OCI-LY7 (cell line): ENCODE data around the gene NEB. TPM values are rescaled to one million over a fixed set of nuclear protein-coding genes. Genes with fewer than 3 reads are reported as not detected.
A peak's percentile ranks its signal among the peaks of the same experiment; 100 is the strongest.

ENCODE experiments used
- Bru-seq: library from RNA; stranded (reverse); fragments of 400-500 nt; gene quantifications from one replicate; lab custom pipeline; 2021; lab: Mats Ljungman, UMichigan
- BruChase-seq, 2 experiments: library from RNA; stranded (reverse); fragments of 400-500 nt; gene quantifications; one replicate each; lab custom pipeline; 2021; lab: Mats Ljungman, UMichigan
- BruUV-seq: library from RNA; stranded (reverse); fragments of 400-500 nt; replicated peaks from 2 replicates; lab custom pipeline; 2021; lab: Mats Ljungman, UMichigan
- CTCF ChIA-PET: fragments of 300-600 bp; sonication (Branson Sonifier 250); formaldehyde crosslinking; loops from one replicate; lab custom pipeline; 2022; ENCODE audit warnings: antibody characterized with exemption; ENCODE audit not compliant: unreplicated experiment; lab: Charles Lee
- POLR2A ChIA-PET: fragments of 300-600 bp; sonication (Branson Sonifier 250); formaldehyde crosslinking; loops from one replicate; lab custom pipeline; 2022; ENCODE audit warnings: antibody characterized with exemption; lab: Charles Lee
- DNase-seq: peaks from one replicate; pipeline ENCODE4 v3.0.0-alpha.2; 2015; ENCODE audit warnings: low spot score
- H2AFZ ChIP-seq: fragments of 200-600 bp; sonication (generic), shearing (Covaris generic); 2 replicates; pipeline ENCODE4 v1.6.1; 2014; ENCODE audit warnings: mild to moderate bottlenecking, antibody characterized with exemption, low read length, moderate library complexity
- H3K27ac ChIP-seq: fragments of 200-600 bp; sonication (generic); 2 replicates; pipeline ENCODE4 v1.5.1; 2014; ENCODE audit warnings: mixed run types, low read depth, mild to moderate bottlenecking, moderate library complexity, low read length, inconsistent platforms; ENCODE audit not compliant: poor library complexity, severe bottlenecking
- H3K36me3 ChIP-seq: fragments of 200-600 bp; sonication (generic); 2 replicates; pipeline ENCODE4 v1.6.1; 2014; ENCODE audit warnings: mild to moderate bottlenecking, antibody characterized with exemption, low read length, moderate library complexity, mixed read lengths; ENCODE audit not compliant: insufficient read depth
- H3K4me1 ChIP-seq: fragments of 200-600 bp; sonication (generic); 2 replicates; pipeline ENCODE4 v1.5.1; 2014; ENCODE audit warnings: mild to moderate bottlenecking, low read length; ENCODE audit not compliant: insufficient read depth, poor library complexity, severe bottlenecking
- H3K4me2 ChIP-seq: fragments of 200-600 bp; sonication (generic); 2 replicates; pipeline ENCODE4 v1.6.1; 2014; ENCODE audit warnings: mild to moderate bottlenecking, low read length
- H3K4me3 ChIP-seq: fragments of 200-600 bp; sonication (generic); 2 replicates; pipeline ENCODE4 v1.5.1; 2014; ENCODE audit warnings: mild to moderate bottlenecking, low read depth, low read length; ENCODE audit not compliant: poor library complexity, severe bottlenecking
- H3K79me2 ChIP-seq: fragments of 200-600 bp; sonication (generic); 2 replicates; pipeline ENCODE4 v1.6.1; 2016; ENCODE audit warnings: low read depth, mild to moderate bottlenecking, low read length, moderate library complexity, mixed read lengths; ENCODE audit not compliant: insufficient read depth
- H3K9me2 ChIP-seq: fragments of 200-600 bp; sonication (generic); 2 replicates; pipeline ENCODE4 v1.6.1; 2016; ENCODE audit warnings: mild to moderate bottlenecking, low read length, mixed read lengths; ENCODE audit not compliant: insufficient read depth
- H3K9me3 ChIP-seq: fragments of 200-600 bp; sonication (generic); 2 replicates; pipeline ENCODE4 v1.6.1; 2014; ENCODE audit warnings: mild to moderate bottlenecking, mixed run types, low read length, mixed read lengths
- H4K20me1 ChIP-seq: fragments of 200-600 bp; sonication (generic); 2 replicates; pipeline ENCODE4 v1.6.1; 2014; ENCODE audit warnings: mild to moderate bottlenecking, antibody characterized with exemption, low read length, moderate library complexity, mixed read lengths; ENCODE audit not compliant: insufficient read depth
- EZH2phosphoT487 ChIP-seq: fragments of 200-600 bp; sonication (generic); IDR thresholded peaks from 2 replicates; pipeline ENCODE4 v1.6.1; 2018; ENCODE audit warnings: low read depth, borderline replicate concordance, mild to moderate bottlenecking, mixed run types, antibody characterized with exemption, low read length, moderate library complexity, mixed read lengths
- intact Hi-C: fragments of 100-400 bp; cut with micrococcal nuclease; formaldehyde crosslinking; loops from one replicate; pipeline ENCODE4 v1.10.0; 2022; ENCODE audit not compliant: unreplicated experiment
- long read RNA-seq: library from polyadenylated mRNA; stranded (forward); transcript quantifications from one replicate; pipeline ENCODE4 v2.0.0, GENCODE V29; 2022
- total RNA-seq, 2 experiments: library from RNA; depleted of rRNA in 1 of 2; stranded (reverse); fragments of >200 nt in 1 of 2; shearing (Covaris generic) in 1 of 2; gene quantifications; 2 replicates each; pipeline ENCODE4 v1.2.3, GENCODE V29; 2014 to 2022
- TF ChIP-seq, protein P1 (sequence below): fragments of 200-600 bp; sonication (generic); conservative IDR thresholded peaks from 2 replicates; pipeline ENCODE4 v1.5.1; 2014; ENCODE audit warnings: mild to moderate bottlenecking, antibody characterized with exemption, low read length, moderate library complexity, mixed read lengths

Gene NEB, protein sequence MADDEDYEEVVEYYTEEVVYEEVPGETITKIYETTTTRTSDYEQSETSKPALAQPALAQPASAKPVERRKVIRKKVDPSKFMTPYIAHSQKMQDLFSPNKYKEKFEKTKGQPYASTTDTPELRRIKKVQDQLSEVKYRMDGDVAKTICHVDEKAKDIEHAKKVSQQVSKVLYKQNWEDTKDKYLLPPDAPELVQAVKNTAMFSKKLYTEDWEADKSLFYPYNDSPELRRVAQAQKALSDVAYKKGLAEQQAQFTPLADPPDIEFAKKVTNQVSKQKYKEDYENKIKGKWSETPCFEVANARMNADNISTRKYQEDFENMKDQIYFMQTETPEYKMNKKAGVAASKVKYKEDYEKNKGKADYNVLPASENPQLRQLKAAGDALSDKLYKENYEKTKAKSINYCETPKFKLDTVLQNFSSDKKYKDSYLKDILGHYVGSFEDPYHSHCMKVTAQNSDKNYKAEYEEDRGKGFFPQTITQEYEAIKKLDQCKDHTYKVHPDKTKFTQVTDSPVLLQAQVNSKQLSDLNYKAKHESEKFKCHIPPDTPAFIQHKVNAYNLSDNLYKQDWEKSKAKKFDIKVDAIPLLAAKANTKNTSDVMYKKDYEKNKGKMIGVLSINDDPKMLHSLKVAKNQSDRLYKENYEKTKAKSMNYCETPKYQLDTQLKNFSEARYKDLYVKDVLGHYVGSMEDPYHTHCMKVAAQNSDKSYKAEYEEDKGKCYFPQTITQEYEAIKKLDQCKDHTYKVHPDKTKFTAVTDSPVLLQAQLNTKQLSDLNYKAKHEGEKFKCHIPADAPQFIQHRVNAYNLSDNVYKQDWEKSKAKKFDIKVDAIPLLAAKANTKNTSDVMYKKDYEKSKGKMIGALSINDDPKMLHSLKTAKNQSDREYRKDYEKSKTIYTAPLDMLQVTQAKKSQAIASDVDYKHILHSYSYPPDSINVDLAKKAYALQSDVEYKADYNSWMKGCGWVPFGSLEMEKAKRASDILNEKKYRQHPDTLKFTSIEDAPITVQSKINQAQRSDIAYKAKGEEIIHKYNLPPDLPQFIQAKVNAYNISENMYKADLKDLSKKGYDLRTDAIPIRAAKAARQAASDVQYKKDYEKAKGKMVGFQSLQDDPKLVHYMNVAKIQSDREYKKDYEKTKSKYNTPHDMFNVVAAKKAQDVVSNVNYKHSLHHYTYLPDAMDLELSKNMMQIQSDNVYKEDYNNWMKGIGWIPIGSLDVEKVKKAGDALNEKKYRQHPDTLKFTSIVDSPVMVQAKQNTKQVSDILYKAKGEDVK (N-terminal part only)
- total RNA-seq (2014; rRNA removed; shearing (Covaris generic)) (0.33 and 0.38 TPM in 2 replicates), total RNA-seq (2022) (0.04 and 0.30 TPM in 2 replicates), Bru-seq, nascent RNA (percentile 8 among the genes with signal in this experiment), BruChase-seq, experiment 1, labeled RNA remaining after a 6-hour chase (percentile 7 among the genes with signal in this experiment), BruChase-seq, experiment 2, labeled RNA remaining after a 2-hour chase (percentile 11 among the genes with signal in this experiment)
- long read RNA-seq, partial matches to known transcripts: 0 of 3 reads
- long read RNA-seq, other reads (novel, unspliced or antisense): 3 of 3 reads

DNA sequence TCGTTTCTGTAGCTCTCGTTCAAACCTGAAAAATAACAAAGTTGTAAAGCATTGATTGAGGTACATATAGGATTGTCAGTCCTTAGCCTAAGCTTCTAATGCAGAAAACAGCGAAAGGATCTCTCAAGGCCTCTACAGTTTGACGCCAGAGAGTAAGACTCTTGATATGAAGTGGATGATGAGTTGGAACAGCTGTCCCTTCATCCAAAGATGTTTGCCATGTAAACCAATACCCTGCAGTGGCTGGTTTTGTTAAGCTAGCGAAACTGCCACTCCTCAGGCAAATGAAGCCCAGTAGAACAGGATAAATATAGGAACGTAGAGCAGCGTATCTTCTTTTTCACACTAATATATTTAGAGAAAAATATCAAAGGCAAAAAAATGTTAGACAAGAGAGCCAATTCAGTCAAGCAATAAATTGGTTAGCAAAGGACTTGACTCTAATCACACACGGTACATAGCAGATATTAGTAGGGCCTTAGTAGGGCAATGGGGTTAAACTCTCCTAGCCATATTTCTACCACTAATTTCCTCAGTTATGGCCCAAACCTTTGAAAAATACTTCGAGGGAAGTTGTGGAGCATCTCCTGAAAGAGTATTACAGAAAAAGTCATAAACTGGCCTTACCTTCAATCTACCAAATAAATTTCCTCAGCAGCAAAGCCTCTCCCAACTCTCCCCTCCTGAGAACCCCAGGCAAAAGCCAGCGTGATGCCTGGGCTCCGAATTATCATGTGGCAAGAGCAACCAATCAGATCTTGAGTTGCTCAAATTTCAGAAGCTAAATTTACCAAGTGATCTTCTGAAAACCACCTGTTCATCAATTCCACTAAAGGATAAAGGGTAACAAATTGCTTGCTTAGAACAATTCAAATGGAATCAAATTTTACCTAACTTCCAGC, at the start of gene NEB:
Gene NEB, minus strand, starts transcription at position 706 of the 902 bp plus-strand sequence. CDS start 1,320 bp downstream, outside the sequence.
- H3K4me1 ChIP-seq: no peaks in the 10 kb centered on the region
- H3K36me3 ChIP-seq: no peaks in the 10 kb centered on the region
- no peaks in the 10 kb centered on the region for H3K79me2 ChIP-seq
- H3K9me3 ChIP-seq: no peaks in the 10 kb centered on the region
- H3K4me3 ChIP-seq: no peak within 1 kb of the TSS
- H4K20me1 ChIP-seq: no peaks in the 10 kb centered on the region
- intact Hi-C loops: no loop called here
- BruUV-seq: no TSS peak
- H3K9me2 ChIP-seq: no peaks in the 10 kb centered on the region
- ChIA-PET CTCF (no interaction called here), POLR2A (interaction anchor here (0.9 to 1.2 kb wide), 2 partner anchors 21 to 49 kb away, joined by 4 read pairs; no protein-coding TSS in a partner anchor)
- no peak for TF ChIP-seq EZH2phosphoT487
- TF ChIP-seq, protein P1, sequence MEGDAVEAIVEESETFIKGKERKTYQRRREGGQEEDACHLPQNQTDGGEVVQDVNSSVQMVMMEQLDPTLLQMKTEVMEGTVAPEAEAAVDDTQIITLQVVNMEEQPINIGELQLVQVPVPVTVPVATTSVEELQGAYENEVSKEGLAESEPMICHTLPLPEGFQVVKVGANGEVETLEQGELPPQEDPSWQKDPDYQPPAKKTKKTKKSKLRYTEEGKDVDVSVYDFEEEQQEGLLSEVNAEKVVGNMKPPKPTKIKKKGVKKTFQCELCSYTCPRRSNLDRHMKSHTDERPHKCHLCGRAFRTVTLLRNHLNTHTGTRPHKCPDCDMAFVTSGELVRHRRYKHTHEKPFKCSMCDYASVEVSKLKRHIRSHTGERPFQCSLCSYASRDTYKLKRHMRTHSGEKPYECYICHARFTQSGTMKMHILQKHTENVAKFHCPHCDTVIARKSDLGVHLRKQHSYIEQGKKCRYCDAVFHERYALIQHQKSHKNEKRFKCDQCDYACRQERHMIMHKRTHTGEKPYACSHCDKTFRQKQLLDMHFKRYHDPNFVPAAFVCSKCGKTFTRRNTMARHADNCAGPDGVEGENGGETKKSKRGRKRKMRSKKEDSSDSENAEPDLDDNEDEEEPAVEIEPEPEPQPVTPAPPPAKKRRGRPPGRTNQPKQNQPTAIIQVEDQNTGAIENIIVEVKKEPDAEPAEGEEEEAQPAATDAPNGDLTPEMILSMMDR: no peak
- no peak for DNase-seq
- H3K27ac ChIP-seq: no peak within 1 kb of the TSS
- no peak within 1 kb of the TSS for H2AFZ ChIP-seq
- H3K4me2 ChIP-seq: no peak within 1 kb of the TSS

DNA sequence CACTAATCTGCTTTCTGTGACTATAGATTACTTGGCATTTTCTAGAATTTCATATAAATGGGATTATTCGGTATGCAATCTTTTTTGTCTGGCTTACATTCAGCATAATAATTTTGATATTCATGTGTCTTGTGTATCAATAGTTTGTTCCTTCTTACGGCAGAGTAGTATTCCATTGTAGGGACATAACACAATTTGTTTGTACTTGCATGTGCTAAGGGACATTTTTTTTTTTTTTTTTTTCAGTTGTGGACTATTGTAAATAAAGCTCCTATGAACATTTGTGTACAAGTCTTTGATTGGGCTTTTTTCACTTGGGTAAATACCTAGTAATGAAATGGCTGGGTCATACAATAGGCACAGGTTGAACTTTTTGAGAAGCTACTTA, 48.9 kb upstream of the NEB start:
- no peak overlapping the region for H2AFZ ChIP-seq
- no peaks in the 10 kb centered on the region for H3K9me3 ChIP-seq
- no peak overlapping the region for H3K27ac ChIP-seq
- H3K36me3 ChIP-seq: peaks cover 15% of the 10 kb centered on the region
- no peak for TF ChIP-seq EZH2phosphoT487
- TF ChIP-seq, protein P1: no peak
- no TSS peak for BruUV-seq
- intact Hi-C loops: no loop called here
- POLR2A ChIA-PET: interaction anchor here (0.6 to 0.7 kb wide), 3 partner anchors 17 to 58 kb away, joined by 3 to 5 read pairs (median 4); no protein-coding TSS in a partner anchor
- no peak for DNase-seq
- no peaks in the 10 kb centered on the region for H4K20me1 ChIP-seq
- CTCF ChIA-PET: no interaction called here
- H3K4me1 ChIP-seq: peaks cover 3% of the 10 kb centered on the region
- no peaks in the 10 kb centered on the region for H3K79me2 ChIP-seq
- H3K4me2 ChIP-seq: no peak overlapping the region
- H3K9me2 ChIP-seq: no peaks in the 10 kb centered on the region
- H3K4me3 ChIP-seq: no peak overlapping the region
